Naive B cell (primary cell): Measurements from ENCODE around the gene CLPTM1. TPM values are rescaled to one million over a fixed set of nuclear protein-coding genes. Genes with fewer than 3 reads are reported as not detected.
"Not testable (repeated sequence)": the region's sequence is repeated elsewhere in the genome, so short reads cannot be mapped to it uniquely, and the experiment has no call there.

Source experiments
- ATAC-seq, 2 donors: fragments of 150-1000 bp; cut with Tn5 transposase; 2 replicates each; pipeline ENCODE4 v1.10.0; 2021; ENCODE audit warnings: low read depth in 2 of 2, mild to moderate bottlenecking in 2 of 2, moderate library complexity in 2 of 2
- DNase-seq: peaks from one replicate; pipeline ENCODE4 v3.0.0; 2022
- H3K27ac Mint-ChIP-seq, 6 donors: one replicate each; pipeline ENCODE4 v1.8.0; 2020 to 2022; ENCODE audit warnings: mild to moderate bottlenecking in 6 of 6, mixed read lengths in 6 of 6, moderate library complexity in 5 of 6, inconsistent platforms in 2 of 6
- H3K27me3 Mint-ChIP-seq, 3 donors: one replicate each; pipeline ENCODE4 v1.8.0; 2021 to 2022; ENCODE audit warnings: mixed read lengths in 3 of 3, mild to moderate bottlenecking in 1 of 3
- H3K36me3 Mint-ChIP-seq, 2 donors: one replicate each; pipeline ENCODE4 v1.8.0; 2020 to 2022; ENCODE audit warnings: mixed read lengths in 2 of 2, inconsistent platforms in 1 of 2, mild to moderate bottlenecking in 1 of 2
- H3K4me1 Mint-ChIP-seq, 3 donors: one replicate each; pipeline ENCODE4 v1.8.0; 2020 to 2022; ENCODE audit warnings: mixed read lengths in 3 of 3, inconsistent platforms in 1 of 3, mild to moderate bottlenecking in 1 of 3, moderate library complexity in 1 of 3
- H3K4me3 Mint-ChIP-seq, 8 donors: one replicate each; pipeline ENCODE4 v1.8.0; 2020 to 2022; ENCODE audit warnings: mild to moderate bottlenecking in 8 of 8, mixed read lengths in 8 of 8, moderate library complexity in 8 of 8, inconsistent platforms in 2 of 8
- H3K9me3 Mint-ChIP-seq, 7 donors: one replicate each; pipeline ENCODE4 v1.8.0; 2020 to 2022; ENCODE audit warnings: mixed read lengths in 7 of 7, mild to moderate bottlenecking in 5 of 7, inconsistent platforms in 2 of 7, moderate library complexity in 1 of 7
- polyA plus RNA-seq, 6 donors: library from polyadenylated mRNA; unstranded; fragments of 300-500 nt; fragmentation: Illumina TruSeq; gene quantifications; one replicate each; pipeline ENCODE4 v1.2.3, GENCODE V29; 2021; ENCODE audit warnings: low read depth in 6 of 6

Gene CLPTM1
- polyA plus RNA-seq, 6 donors from 2014 or later, result 17.5 to 27.2 (median 20.1) TPM

DNA sequence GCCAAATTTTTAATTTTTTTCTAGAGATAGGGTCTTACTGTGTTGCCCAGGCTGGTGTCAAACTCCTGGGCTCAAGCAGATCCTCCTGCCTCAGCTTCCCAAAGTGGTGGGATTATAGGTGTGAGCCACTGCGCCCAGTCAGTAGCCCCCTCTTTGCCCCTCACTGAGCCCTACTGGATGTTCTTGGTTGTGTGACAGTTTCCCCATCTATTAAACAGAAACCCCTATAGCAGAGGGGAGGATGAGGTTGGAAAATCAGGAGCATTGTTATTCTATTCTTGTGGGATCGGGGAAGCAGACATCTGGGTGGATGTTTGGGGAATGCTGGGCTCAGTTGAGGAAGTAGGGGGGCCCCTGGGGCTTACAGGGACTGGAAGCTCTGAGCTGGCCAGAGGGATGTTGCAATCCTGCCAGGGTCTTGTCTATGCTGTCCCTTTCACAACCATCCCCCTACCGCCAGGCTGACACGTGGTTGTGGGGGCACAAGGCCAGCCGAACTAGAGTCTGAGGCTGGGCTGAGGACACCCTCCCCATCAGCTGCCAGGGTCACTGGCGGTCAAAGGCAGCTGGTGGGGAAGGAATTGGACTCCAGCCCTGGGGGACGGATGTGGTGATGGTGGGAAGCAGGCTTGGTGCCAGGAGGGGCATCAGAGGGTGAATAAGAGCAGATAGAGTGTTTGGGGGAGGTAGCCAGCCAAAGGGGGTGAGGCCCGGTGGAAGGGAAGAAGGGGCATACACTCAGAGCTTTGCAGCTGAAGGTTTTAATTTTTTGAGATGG is 29.9 kb upstream of the CLPTM1 start:
- no peak overlapping the region for H3K4me3 Mint-ChIP-seq
- DNase-seq, result no peak
- no peaks in the 10 kb centered on the region for H3K36me3 Mint-ChIP-seq
- peaks cover 10 to 16% (median 14%) of the 10 kb centered on the region in 3 donors for H3K4me1 Mint-ChIP-seq
- H3K27me3 Mint-ChIP-seq, result peaks cover 3 to 42% (median 41%) of the 10 kb centered on the region in 3 donors
- H3K9me3 Mint-ChIP-seq, result no peaks in the 10 kb centered on the region
- no peak for ATAC-seq
- H3K27ac Mint-ChIP-seq, result peak overlapping the region in 1 of 6 donors; percentile 47

DNA sequence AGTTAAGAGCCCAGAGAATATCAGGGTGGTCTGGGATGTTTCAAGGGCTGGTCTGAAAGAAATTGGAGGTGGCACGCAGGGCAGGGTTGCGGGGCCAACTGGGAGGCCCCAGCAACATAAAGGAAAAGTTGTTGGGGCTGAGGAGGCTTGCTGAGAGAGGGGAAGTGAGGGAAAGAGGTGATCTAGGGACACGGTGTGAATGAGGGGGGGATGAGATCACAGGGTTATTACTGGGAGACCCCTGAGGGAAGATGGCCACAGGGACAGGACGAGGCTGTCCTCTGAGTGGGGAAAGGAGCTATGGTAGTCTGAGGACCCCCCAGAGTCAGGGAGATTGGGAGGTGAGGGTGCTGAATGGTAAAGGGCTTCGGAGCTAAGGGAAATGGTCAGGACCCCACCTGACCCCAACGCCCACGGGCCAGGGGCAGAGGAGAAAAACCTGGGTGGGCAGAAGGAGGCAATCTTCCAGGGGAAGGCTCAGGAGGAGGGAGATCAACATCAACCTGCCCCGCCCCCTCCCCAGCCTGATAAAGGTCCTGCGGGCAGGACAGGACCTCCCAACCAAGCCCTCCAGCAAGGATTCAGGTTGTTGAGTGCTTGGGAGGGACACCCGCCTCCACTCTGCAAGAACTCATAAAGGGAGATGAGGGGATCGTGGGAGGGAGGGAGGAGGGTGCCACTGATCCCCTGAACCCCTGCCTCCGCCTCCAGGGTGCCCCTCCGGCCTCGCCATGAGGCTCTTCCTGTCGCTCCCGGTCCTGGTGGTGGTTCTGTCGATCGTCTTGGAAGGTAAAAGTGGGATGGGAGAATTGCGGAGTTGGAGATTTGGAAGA is 28.7 kb upstream of the CLPTM1 start:
- ATAC-seq, result peak in 1 of 2 donors; percentile 9
- peak overlapping the region in 7 of 8 donors; percentile 31 to 77 (median 66) for H3K4me3 Mint-ChIP-seq
- H3K27ac Mint-ChIP-seq, result peak overlapping the region in 3 of 6 donors; percentile 81 to 91 (median 85)
- H3K36me3 Mint-ChIP-seq, DNase-seq, H3K9me3 Mint-ChIP-seq: not testable (repeated sequence)
- H3K27me3 Mint-ChIP-seq, result peaks cover 3 to 43% (median 42%) of the 10 kb centered on the region in 3 donors
- H3K4me1 Mint-ChIP-seq, result peaks cover 10 to 16% (median 14%) of the 10 kb centered on the region in 3 donors

DNA sequence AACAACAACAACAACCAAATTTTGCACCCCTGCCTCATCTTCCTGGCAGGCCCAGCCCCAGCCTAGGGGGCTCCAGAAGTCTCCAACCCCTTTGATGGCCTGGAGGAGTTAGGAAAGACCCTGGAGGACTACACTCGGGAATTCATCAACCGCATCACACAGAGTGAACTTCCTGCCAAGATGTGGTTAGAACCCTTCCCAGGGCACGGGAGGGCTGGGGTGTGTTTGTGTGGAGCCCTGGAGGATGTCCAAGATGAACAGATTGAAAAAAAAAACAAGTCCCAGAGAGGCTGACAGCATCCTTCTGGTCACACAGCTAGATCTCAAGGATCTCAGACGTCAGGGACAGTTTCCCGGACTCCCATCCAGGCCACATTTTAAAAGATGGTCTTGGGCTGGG is 27.4 kb upstream of the CLPTM1 start:
- DNase-seq (no peak), ATAC-seq (no peak)
- Mint-ChIP-seq H3K9me3 (no peaks in the 10 kb centered on the region), H3K4me3 (no peak overlapping the region), H3K27ac (no peak overlapping the region), H3K36me3 (no peaks in the 10 kb centered on the region), H3K4me1 (peaks cover 10 to 16% (median 14%) of the 10 kb centered on the region in 3 donors), H3K27me3 (peaks cover 3 to 43% (median 40%) of the 10 kb centered on the region in 3 donors)

DNA sequence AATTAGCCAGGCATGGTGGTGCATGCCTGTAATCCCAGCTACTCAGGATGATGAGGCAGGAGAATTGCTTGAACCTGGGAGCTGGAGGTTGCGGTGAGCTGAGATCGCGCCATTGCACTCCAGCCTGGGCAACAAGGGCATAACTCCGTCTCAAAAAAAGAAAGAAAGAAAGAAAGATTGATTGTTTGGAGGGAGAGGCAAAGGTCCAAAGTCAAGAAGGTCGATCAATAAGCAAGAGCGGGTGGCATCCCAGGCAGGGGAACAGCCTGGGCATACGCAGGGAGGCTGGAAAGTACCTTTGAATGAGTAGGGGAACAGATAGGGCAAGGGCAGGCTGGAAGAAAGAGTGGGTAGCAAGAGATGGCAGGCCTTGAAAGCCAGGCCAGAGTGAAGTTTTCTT is 25.1 kb upstream of the CLPTM1 start:
- Mint-ChIP-seq H3K4me3 (no peak overlapping the region), H3K9me3 (no peaks in the 10 kb centered on the region), H3K27ac (peak overlapping the region in 1 of 6 donors; percentile 47), H3K36me3 (no peaks in the 10 kb centered on the region), H3K4me1 (peaks cover 10 to 16% (median 14%) of the 10 kb centered on the region in 3 donors), H3K27me3 (peaks cover 7 to 33% (median 27%) of the 10 kb centered on the region in 3 donors)
- ATAC-seq (no peak), DNase-seq (no peak)

DNA sequence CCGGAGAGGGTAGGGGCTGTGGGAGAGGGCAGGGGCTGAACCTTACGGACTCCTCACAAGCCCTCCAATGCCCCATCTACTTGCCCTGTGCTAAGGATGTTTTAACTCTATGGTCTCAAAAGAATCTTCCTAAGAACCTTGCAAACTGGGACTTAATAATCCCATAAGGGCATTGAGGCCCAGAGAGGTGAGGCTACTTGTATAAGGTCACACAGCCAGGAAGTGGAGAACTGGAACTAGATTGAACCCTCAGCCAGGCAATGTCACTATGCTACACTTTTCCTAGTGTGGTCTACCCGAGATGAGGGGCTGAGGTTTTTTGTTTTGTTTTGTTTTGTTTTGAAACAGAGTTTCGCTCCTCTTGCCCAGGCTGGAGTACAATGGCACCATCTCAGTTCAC is 23.6 kb upstream of the CLPTM1 start:
- Mint-ChIP-seq H3K27ac (no peak overlapping the region), H3K4me3 (no peak overlapping the region), H3K27me3 (peaks cover 7 to 19% (median 13%) of the 10 kb centered on the region in 3 donors)

DNA sequence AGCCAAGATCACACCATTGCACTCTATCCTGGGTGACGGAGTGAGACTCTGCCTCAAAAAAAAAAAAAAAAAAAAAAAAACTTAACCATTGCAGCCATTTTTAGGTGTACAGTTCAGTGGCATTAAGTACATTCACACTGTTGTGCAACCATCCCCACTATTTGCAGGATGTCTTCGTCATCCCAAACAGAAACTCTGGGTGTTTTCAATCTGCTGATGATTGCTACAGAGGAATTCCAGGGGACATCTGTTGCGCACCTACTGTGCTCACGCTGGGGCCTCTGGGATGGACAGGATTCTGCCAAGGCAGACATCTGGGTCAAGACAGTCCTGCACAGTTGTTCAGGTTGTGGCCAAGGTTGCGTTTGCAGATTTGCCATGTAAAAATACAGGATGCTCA is 15.5 kb upstream of the CLPTM1 start:
- Mint-ChIP-seq H3K4me1 (peaks cover 6 to 13% (median 8%) of the 10 kb centered on the region in 3 donors), H3K27me3 (peaks cover 0 to 2% (median 0%) of the 10 kb centered on the region in 3 donors), H3K27ac (no peak overlapping the region), H3K9me3 (no peaks in the 10 kb centered on the region), H3K36me3 (no peaks in the 10 kb centered on the region), H3K4me3 (no peak overlapping the region)
- DNase-seq, result no peak
- ATAC-seq, result no peak

More for the DNA sequence above, 23.6 kb upstream of the CLPTM1 start:
- ATAC-seq (no peak), DNase-seq (no peak)
- Mint-ChIP-seq H3K9me3 (no peaks in the 10 kb centered on the region), H3K36me3 (no peaks in the 10 kb centered on the region), H3K4me1 (peaks cover 7 to 10% (median 9%) of the 10 kb centered on the region in 3 donors)

DNA sequence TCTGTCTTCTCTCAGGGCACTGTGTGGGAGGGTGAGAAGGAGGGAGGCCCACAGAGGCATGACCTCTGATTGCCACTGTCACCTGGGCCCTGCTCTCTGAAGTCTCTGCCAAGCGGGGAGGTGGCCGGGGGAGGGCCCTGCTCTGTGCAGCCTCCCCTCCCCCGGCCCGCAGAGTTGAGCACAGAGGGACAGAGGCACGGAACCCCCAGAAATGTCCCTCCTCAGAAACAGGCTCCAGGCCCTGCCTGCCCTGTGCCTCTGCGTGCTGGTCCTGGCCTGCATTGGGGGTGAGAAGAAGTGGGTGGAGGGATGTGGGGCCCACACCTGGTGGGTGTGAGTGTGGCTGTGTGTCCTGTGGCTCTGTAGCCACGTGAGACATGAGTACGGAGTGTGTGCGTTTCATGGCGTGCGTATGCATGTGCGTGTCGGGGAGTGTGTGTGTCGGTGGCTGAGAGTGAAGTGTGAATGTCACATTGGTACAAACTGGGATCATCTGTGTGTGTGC is 13.1 kb upstream of the CLPTM1 start, which contains the start of gene APOC4:
APOC4 (plus strand) TSS at position 171 of the 505 bp plus-strand sequence; CDS start at position 212, 41 bp downstream.
- H3K27ac Mint-ChIP-seq, result no peak within 1 kb of the TSS
- H3K4me1 Mint-ChIP-seq, result peaks cover 6 to 13% (median 8%) of the 10 kb centered on the region in 3 donors
- no peaks in the 10 kb centered on the region for H3K36me3 Mint-ChIP-seq
- peak within 1 kb of the TSS in 1 of 8 donors; percentile 74 for H3K4me3 Mint-ChIP-seq
- no peaks in the 10 kb centered on the region for H3K9me3 Mint-ChIP-seq
- H3K27me3 Mint-ChIP-seq, result no peaks in the 10 kb centered on the region
- DNase-seq (no peak), ATAC-seq (no peak)

DNA sequence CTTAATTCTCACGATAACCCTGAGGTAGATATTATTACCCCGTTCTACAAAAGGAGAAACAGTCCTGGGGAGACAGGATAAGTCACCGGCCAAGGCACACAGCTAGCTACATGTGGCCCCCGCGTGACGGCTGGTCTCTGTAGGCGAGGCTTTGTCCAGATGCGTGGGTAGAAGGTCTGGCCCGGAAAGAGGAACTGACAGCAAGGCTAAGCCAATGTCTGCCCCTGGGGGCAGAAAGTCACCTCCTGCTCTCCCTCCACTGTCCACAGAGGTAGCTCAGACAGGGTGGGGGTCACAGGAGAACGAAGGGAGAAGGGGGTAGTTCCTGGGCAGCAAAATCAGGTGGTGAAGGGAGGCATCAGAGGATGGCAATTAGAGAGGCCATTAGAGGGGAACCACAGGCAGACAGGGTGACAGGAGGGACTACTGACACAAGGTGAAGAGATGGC is 11.4 kb upstream of the CLPTM1 start:
- Mint-ChIP-seq H3K9me3 (no peaks in the 10 kb centered on the region), H3K36me3 (no peaks in the 10 kb centered on the region), H3K27me3 (no peaks in the 10 kb centered on the region), H3K27ac (peak overlapping the region in 3 of 6 donors; percentile 34 to 75 (median 69)), H3K4me1 (peaks cover 6 to 13% (median 8%) of the 10 kb centered on the region in 3 donors), H3K4me3 (peak overlapping the region in 2 of 8 donors; percentile 24 to 54)
- ATAC-seq (peak; percentile 84 to 95), DNase-seq (peak; percentile 37)

DNA sequence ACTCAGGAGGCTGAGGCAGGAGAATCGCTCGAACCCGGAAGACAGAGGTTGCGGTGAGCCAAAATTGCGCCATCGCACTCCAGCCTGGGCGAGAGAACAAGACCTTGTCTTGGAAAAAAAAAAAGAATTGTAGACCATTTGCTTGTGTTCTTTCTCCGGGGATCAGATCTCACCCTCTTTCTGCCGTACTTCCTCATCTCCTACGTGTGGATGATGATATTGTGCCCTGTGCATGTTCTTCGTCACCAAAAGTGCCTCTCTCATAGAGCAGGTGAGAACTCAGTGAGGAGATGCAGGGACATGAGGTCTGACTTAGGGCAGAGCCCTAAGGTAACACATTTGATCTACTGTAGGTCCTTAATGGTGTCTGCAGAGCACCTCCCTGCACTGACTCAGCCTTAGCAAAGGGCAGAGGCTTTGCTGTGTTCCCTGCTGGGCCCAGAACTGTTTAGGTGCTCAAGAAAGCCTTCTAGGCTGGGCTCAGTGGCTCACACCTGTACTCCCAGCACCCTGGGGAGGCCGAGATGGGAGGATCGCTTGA is 8.1 kb upstream of the CLPTM1 start:
- Mint-ChIP-seq H3K9me3 (no peaks in the 10 kb centered on the region), H3K4me1 (peaks cover 10 to 16% (median 13%) of the 10 kb centered on the region in 3 donors), H3K4me3 (no peak overlapping the region), H3K27ac (peak overlapping the region in 1 of 6 donors; percentile 62), H3K27me3 (no peaks in the 10 kb centered on the region), H3K36me3 (no peaks in the 10 kb centered on the region)
- ATAC-seq (no peak), DNase-seq (no peak)

DNA sequence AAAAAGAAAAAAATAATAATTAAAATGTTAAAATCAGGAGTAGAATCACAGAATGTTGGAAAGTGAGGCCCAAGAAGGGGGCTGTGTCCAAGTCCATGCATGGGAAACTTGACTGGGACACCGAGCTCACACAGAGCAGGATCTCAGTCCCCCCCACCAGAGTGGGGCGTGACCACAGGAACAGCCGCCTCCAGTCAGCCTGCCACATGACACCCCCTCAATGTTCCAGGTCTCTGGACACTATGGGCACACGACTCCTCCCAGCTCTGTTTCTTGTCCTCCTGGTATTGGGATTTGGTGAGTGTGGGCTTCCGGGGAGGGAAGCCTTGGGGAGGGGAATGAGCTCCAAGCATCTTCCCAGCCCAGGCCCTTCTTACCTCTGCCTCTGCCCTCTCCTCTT is 6.9 kb upstream of the CLPTM1 start:
- Mint-ChIP-seq H3K27me3 (no peaks in the 10 kb centered on the region), H3K4me1 (peaks cover 10 to 16% (median 13%) of the 10 kb centered on the region in 3 donors), H3K4me3 (no peak overlapping the region), H3K9me3 (no peaks in the 10 kb centered on the region), H3K36me3 (no peaks in the 10 kb centered on the region), H3K27ac (peak overlapping the region in 1 of 6 donors; percentile 81)
- ATAC-seq, result no peak
- no peak for DNase-seq

DNA sequence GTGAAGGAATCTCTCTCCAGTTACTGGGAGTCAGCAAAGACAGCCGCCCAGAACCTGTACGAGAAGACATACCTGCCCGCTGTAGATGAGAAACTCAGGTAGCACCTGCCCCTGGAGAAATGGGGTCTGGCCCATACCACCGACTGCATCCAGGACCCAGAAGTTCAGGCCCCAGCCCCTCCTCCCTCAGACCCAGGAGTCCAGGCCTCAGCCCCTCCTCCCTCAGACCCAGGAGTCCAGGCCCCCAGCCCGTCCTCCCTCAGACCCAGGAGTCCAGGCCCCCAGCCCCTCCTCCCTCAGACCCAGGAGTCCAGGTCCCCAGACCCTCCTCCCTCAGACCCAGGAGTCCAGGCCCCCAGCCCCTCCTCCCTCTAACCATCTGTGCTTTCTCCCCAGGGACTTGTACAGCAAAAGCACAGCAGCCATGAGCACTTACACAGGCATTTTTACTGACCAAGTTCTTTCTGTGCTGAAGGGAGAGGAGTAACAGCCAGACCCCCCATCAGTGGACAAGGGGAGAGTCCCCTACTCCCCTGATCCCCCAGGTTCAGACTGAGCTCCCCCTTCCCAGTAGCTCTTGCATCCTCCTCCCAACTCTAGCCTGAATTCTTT is 6.3 kb upstream of the CLPTM1 start:
- H3K27me3 Mint-ChIP-seq, result no peaks in the 10 kb centered on the region
- H3K4me3 Mint-ChIP-seq, result no peak overlapping the region
- peak overlapping the region in 3 of 6 donors; percentile 69 to 81 (median 74) for H3K27ac Mint-ChIP-seq
- peaks cover 9 to 15% (median 14%) of the 10 kb centered on the region in 3 donors for H3K4me1 Mint-ChIP-seq
- ATAC-seq (no peak), DNase-seq (no peak)
- no peaks in the 10 kb centered on the region for H3K36me3 Mint-ChIP-seq
- H3K9me3 Mint-ChIP-seq, result no peaks in the 10 kb centered on the region

DNA sequence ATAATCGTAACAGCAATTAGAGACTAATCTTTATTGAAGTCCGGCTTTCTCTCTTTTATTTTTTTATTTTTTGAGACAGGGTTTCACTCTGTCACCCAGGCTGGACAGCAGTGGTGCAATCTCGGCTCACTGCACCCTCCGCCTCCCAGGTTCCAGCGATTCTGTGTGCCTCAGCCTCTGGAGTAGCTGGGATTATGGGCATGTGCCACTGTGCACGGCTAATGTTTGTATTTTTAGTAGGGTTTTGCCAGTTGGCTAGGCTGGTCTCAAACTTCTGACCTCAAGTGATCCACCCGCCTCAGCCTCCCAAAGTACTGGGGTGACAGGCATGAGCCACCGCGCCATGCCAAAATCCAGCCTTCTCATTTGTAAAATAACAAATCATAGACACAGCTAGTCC is 5.6 kb upstream of the CLPTM1 start:
- Mint-ChIP-seq H3K9me3 (no peaks in the 10 kb centered on the region), H3K27me3 (no peaks in the 10 kb centered on the region), H3K4me3 (peak overlapping the region in 1 of 8 donors; percentile 38), H3K36me3 (no peaks in the 10 kb centered on the region), H3K27ac (no peak overlapping the region), H3K4me1 (peaks cover 8 to 18% (median 15%) of the 10 kb centered on the region in 3 donors)
- no peak for ATAC-seq
- no peak for DNase-seq
